GM04504 (cell line): ENCODE results near the gene TMBIM6.
"Not testable (repeated sequence)": the region's sequence is repeated elsewhere in the genome, so short reads cannot be mapped to it uniquely, and the experiment has no call there.

Experiments
- DNase-seq: peaks from one replicate; pipeline ENCODE4 v3.0.0-alpha.2; 2012; ENCODE audit warnings: low read depth

The TMBIM6 gene

GRCh38 chr12:49777341-49777740 lies 36.0 kb downstream of the TMBIM6 start:
- no peak for DNase-seq

GRCh38 chr12:49777800-49778748 lies 36.7 kb downstream of the TMBIM6 start:
- no peak for DNase-seq

GRCh38 chr12:49779581-49779980 lies 38.2 kb downstream of the TMBIM6 start:
- no peak for DNase-seq

GRCh38 chr12:49780914-49781313 lies 39.6 kb downstream of the TMBIM6 start:
- DNase-seq: not testable (repeated sequence)

- peak; percentile 62 for DNase-seq
Observed at GRCh38 chr12:49783917-49784676, 42.7 kb downstream of the TMBIM6 start.

- no peak for DNase-seq
Observed at GRCh38 chr12:49784756-49785409, 43.5 kb downstream of the TMBIM6 start.

GRCh38 chr12:49787672-49788071 lies 46.3 kb downstream of the TMBIM6 start:
- no peak for DNase-seq

GRCh38 chr12:49789992-49790391 lies 48.6 kb downstream of the TMBIM6 start:
- DNase-seq: no peak

- no peak for DNase-seq
Observed at GRCh38 chr12:49790741-49791555, 49.6 kb downstream of the TMBIM6 start.

GRCh38 chr12:49791700-49792099 lies 50.3 kb downstream of the TMBIM6 start:
- DNase-seq: no peak

GRCh38 chr12:49792181-49792970 lies 51.0 kb downstream of the TMBIM6 start:
- DNase-seq: no peak

- DNase-seq: no peak
Observed at GRCh38 chr12:49792976-49793580, 51.7 kb downstream of the TMBIM6 start.

- DNase-seq: no peak
Observed at GRCh38 chr12:49793620-49794019, 52.3 kb downstream of the TMBIM6 start.

GRCh38 chr12:49794021-49794420 lies 52.7 kb downstream of the TMBIM6 start:
- DNase-seq: no peak

- no peak for DNase-seq
Observed at GRCh38 chr12:49794811-49795653, 53.7 kb downstream of the TMBIM6 start.

GRCh38 chr12:49795654-49796105 lies 54.3 kb downstream of the TMBIM6 start:
- no peak for DNase-seq

GRCh38 chr12:49796155-49796554 lies 54.8 kb downstream of the TMBIM6 start:
- DNase-seq: no peak

- no peak for DNase-seq
Observed at GRCh38 chr12:49796606-49797448, 55.5 kb downstream of the TMBIM6 start.

GRCh38 chr12:49797449-49797776 lies 56.1 kb downstream of the TMBIM6 start:
- no peak for DNase-seq
